Natural killer cell (primary cell): Measurements from ENCODE around the gene ARID5B. TPM values are rescaled to one million over a fixed set of nuclear protein-coding genes. Genes with fewer than 3 reads are reported as not detected.
A peak's percentile ranks its signal among the peaks of the same experiment; 100 is the strongest.

Source experiments
- ATAC-seq, 3 donors: fragments of 150-1000 bp in 2 of 3; fragments of 200-7000 bp in 1 of 3; cut with Tn5 transposase; 1 replicate in 1 of 3; 2 replicates in 2 of 3; pipeline ENCODE4 v1.10.0; 2021; ENCODE audit warnings: mild to moderate bottlenecking in 2 of 3, moderate library complexity in 2 of 3
- DNase-seq, 2 donors: peaks; one replicate each; pipeline versions ENCODE4 v3.0.0 to v3.0.0-alpha.2; 2013 to 2021; ENCODE audit warnings: mixed read lengths in 1 of 2
- H3K27ac ChIP-seq: one replicate; pipeline ENCODE4 v1.5.1; 2013; ENCODE audit warnings: mild to moderate bottlenecking, low read length
- H3K27me3 ChIP-seq: one replicate; pipeline ENCODE4 v1.6.1; 2013; ENCODE audit warnings: low read length; ENCODE audit not compliant: control insufficient read depth, insufficient read depth
- H3K36me3 ChIP-seq: one replicate; pipeline ENCODE4 v1.6.1; 2013; ENCODE audit warnings: low read length; ENCODE audit not compliant: control insufficient read depth, insufficient read depth
- H3K4me1 ChIP-seq: one replicate; pipeline ENCODE4 v1.6.1; 2013; ENCODE audit warnings: low read length; ENCODE audit not compliant: control insufficient read depth, insufficient read depth
- H3K4me3 ChIP-seq: one replicate; pipeline ENCODE4 v1.5.1; 2013; ENCODE audit warnings: low read length
- H3K9me3 ChIP-seq: one replicate; pipeline ENCODE4 v1.6.1; 2013; ENCODE audit warnings: low read length; ENCODE audit not compliant: control insufficient read depth, insufficient read depth
- H3K27ac Mint-ChIP-seq, 2 donors: one replicate each; pipeline ENCODE4 v1.8.0; 2022; ENCODE audit warnings: mild to moderate bottlenecking in 2 of 2, mixed read lengths in 2 of 2, moderate library complexity in 1 of 2
- H3K27me3 Mint-ChIP-seq, 2 donors: one replicate each; pipeline ENCODE4 v1.8.0; 2022; ENCODE audit warnings: low read depth in 2 of 2, mixed read lengths in 2 of 2
- H3K36me3 Mint-ChIP-seq: one replicate; pipeline ENCODE4 v1.8.0; 2022; ENCODE audit warnings: mixed read lengths
- H3K4me1 Mint-ChIP-seq, 2 donors: one replicate each; pipeline ENCODE4 v1.8.0; 2022; ENCODE audit warnings: mixed read lengths in 2 of 2
- H3K4me3 Mint-ChIP-seq: one replicate; pipeline ENCODE4 v1.8.0; 2022; ENCODE audit warnings: mild to moderate bottlenecking, moderate library complexity, mixed read lengths
- H3K9me3 Mint-ChIP-seq, 2 donors: one replicate each; pipeline ENCODE4 v1.8.0; 2022; ENCODE audit warnings: mixed read lengths in 2 of 2
- WGBS: methylation state at CpG from one replicate; pipeline ENCODE4 v1.1.7; 2013; ENCODE audit warnings: missing lambda C conversion rate; ENCODE audit not compliant: insufficient coverage; 5-methylcytosine and 5-hydroxymethylcytosine counted together
- intact Hi-C: fragments of 100-400 bp; cut with micrococcal nuclease; formaldehyde crosslinking; loops from one replicate; pipeline ENCODE4 v1.14.2; 2022
- total RNA-seq, 4 donors: library from RNA; stranded (reverse); fragments of 120-200 nt in 1 of 4; gene quantifications; one replicate each; pipeline versions ENCODE4 v1.2.3 to v1.2.4, GENCODE V29; 2013 to 2022
- TF ChIP-seq, protein P1 (sequence below): fragments of 200-600 bp; IDR thresholded peaks from one replicate; pipeline ENCODE4 v1.8.0; 2022; ENCODE audit warnings: antibody characterized with exemption

ARID5B gene
- total RNA-seq, 3 donors from 2014 or later (not counting 1 experiment from before 2014, with no cell fraction given), result 22.3 to 44.3 (median 31.3) TPM

GRCh38 chr10:61877887-61878739 lies 23.4 kb upstream of the ARID5B start:
- Mint-ChIP-seq H3K4me3 (no peak overlapping the region), H3K4me1 (peaks cover 7 to 8% of the 10 kb centered on the region in 2 donors), H3K36me3 (no peaks in the 10 kb centered on the region), H3K27me3 (peaks cover 0 to 22% of the 10 kb centered on the region in 2 donors), H3K9me3 (no peaks in the 10 kb centered on the region), H3K27ac (no peak overlapping the region)
- 92% methylated on average over 10 of the region's 11 CpGs for WGBS
- Histone ChIP-seq H3K4me1 (no peaks in the 10 kb centered on the region), H3K9me3 (no peaks in the 10 kb centered on the region), H3K4me3 (no peak overlapping the region), H3K27ac (no peak overlapping the region), H3K27me3 (no peaks in the 10 kb centered on the region), H3K36me3 (no peaks in the 10 kb centered on the region)
- ATAC-seq (no peak), DNase-seq (no peak)
- intact Hi-C loops, result no loop called here
- TF ChIP-seq, protein P1, sequence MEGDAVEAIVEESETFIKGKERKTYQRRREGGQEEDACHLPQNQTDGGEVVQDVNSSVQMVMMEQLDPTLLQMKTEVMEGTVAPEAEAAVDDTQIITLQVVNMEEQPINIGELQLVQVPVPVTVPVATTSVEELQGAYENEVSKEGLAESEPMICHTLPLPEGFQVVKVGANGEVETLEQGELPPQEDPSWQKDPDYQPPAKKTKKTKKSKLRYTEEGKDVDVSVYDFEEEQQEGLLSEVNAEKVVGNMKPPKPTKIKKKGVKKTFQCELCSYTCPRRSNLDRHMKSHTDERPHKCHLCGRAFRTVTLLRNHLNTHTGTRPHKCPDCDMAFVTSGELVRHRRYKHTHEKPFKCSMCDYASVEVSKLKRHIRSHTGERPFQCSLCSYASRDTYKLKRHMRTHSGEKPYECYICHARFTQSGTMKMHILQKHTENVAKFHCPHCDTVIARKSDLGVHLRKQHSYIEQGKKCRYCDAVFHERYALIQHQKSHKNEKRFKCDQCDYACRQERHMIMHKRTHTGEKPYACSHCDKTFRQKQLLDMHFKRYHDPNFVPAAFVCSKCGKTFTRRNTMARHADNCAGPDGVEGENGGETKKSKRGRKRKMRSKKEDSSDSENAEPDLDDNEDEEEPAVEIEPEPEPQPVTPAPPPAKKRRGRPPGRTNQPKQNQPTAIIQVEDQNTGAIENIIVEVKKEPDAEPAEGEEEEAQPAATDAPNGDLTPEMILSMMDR, result no peak

GRCh38 chr10:61878740-61879068 lies 22.8 kb upstream of the ARID5B start:
- TF ChIP-seq, protein P1, result no peak
- peaks cover 11 to 12% of the 10 kb centered on the region in 2 donors for H3K4me1 Mint-ChIP-seq
- no peak overlapping the region for H3K4me3 Mint-ChIP-seq
- no peaks in the 10 kb centered on the region for H3K9me3 Mint-ChIP-seq
- intact Hi-C loops, result no loop called here
- Histone ChIP-seq H3K4me3 (no peak overlapping the region), H3K9me3 (no peaks in the 10 kb centered on the region), H3K27ac (no peak overlapping the region), H3K4me1 (no peaks in the 10 kb centered on the region), H3K27me3 (no peaks in the 10 kb centered on the region), H3K36me3 (no peaks in the 10 kb centered on the region)
- H3K27ac Mint-ChIP-seq, result no peak overlapping the region
- ATAC-seq (no peak), DNase-seq (no peak)
- H3K36me3 Mint-ChIP-seq, result no peaks in the 10 kb centered on the region
- H3K27me3 Mint-ChIP-seq, result peaks cover 0 to 20% of the 10 kb centered on the region in 2 donors

DNA sequence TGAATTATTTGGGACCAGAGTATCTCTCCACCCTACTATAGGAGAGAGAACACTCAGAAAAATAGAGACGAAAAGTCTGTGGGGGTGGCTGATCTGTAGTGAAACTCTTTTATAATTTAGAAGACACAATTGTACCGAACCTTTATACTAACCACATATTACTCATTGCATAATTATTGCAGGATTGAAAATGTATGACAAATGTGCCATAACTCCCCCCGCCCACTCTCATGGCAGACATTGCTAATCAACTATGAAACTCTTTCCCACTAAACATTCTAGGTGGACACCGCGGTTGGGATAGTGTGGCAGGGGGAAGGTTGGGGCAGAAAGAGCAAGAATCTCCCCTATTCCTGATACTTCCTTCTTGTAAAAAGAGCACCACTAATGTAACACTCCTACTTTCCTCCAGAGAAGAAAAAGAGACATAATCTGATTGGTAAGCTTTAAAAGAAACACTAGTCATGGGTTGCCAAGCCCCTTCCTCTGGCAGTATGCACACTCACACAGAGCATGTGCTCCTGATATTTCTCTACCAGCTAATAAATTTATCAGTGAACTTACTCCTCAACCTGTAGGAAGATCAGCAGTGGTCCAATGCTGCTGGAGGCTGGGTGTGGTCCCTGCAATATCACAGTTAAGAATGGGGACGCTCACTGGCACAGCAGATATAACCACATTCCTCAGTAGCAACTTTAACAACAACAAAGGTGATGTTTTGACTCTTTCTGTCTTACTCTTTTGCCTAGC lies 18.7 kb upstream of the ARID5B start:
- peak overlapping the region in 1 of 2 donors; percentile 46 for H3K27ac Mint-ChIP-seq
- peaks cover 3 to 6% of the 10 kb centered on the region in 2 donors for H3K27me3 Mint-ChIP-seq
- Histone ChIP-seq H3K4me1 (no peaks in the 10 kb centered on the region), H3K4me3 (no peak overlapping the region), H3K27ac (no peak overlapping the region), H3K9me3 (no peaks in the 10 kb centered on the region), H3K27me3 (no peaks in the 10 kb centered on the region), H3K36me3 (no peaks in the 10 kb centered on the region)
- TF ChIP-seq, protein P1, result no peak
- intact Hi-C loops, result no loop called here
- no peaks in the 10 kb centered on the region for H3K9me3 Mint-ChIP-seq
- H3K36me3 Mint-ChIP-seq, result no peaks in the 10 kb centered on the region
- DNase-seq (no peak), ATAC-seq (peak; percentile 60 to 71 (median 68))
- 44% methylated on average over 1 of the region's 6 CpGs for WGBS
- no peak overlapping the region for H3K4me3 Mint-ChIP-seq
- H3K4me1 Mint-ChIP-seq, result peaks cover 11 to 12% of the 10 kb centered on the region in 2 donors
